ENCODE measurements around the gene DUSP19. TPM values are rescaled to one million over a fixed set of nuclear protein-coding genes. Genes with fewer than 3 reads are reported as not detected.

Gene DUSP19
- total and polyA plus RNA-seq, 7 experiments from 2014 or later, result 0.66 to 3.3 (median 1.2) TPM

GRCh38 chr2:183035298-183035953 lies 43.1 kb upstream of the DUSP19 start:
- peaks cover 54 to 79% (median 65%) of the 10 kb centered on the region in 5 donors for H3K27me3 Mint-ChIP-seq
- CTCF ChIA-PET, result no interaction called here
- H3K27me3 ChIP-seq (ENCODE audit: control insufficient read depth in 2 of 2, insufficient read depth in 2 of 2, low read length in 2 of 2), result peaks cover 3 to 24% of the 10 kb centered on the region in 2 donors

DNA sequence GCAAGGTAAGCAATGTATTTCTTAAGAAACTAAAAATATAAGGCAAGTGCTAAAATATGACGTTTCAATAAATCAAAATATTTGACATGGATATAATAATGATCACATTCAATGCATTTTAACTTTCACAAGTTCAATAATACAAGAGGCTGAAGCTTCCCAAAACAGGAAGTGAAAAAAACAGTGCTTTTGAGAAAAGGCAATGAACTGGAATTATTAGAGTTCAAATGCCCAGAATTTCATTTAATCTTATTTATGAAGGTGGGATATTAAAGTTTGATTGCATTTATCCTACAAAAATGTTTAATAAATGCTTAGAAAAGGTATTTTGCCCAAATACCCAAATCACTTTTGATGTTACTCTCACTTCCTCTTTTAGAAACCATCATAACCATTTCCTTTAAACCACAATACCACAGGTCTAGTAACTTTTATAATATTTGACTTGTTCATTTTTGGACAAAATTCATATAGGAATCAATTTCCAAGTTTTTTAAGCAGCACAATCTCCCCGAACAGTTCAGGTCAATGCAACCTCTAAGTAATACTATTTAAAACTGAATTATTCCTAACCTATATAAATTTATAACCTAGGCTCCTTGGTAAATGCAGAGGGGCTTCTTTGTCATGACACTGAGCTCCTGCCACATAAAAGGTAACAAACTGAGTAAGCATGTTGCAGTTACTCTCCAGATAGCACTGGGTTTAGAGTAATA lies 42.4 kb upstream of the DUSP19 start:
- Histone ChIP-seq H3K36me3 (ENCODE audit: control insufficient read depth in 2 of 3, insufficient read depth in 3 of 3, low read length in 3 of 3) (no peaks in the 10 kb centered on the region), H3K4me3 (ENCODE audit: low read length) (no peak overlapping the region), H3K4me1 (ENCODE audit: control insufficient read depth in 2 of 2, insufficient read depth in 2 of 2, low read length in 2 of 2) (peaks cover 26% of the 10 kb centered on the region in 2 donors), H3K27me3 (ENCODE audit: control insufficient read depth in 2 of 2, insufficient read depth in 2 of 2, low read length in 2 of 2) (peaks cover 3 to 28% of the 10 kb centered on the region in 2 donors), H3K27ac (ENCODE audit: low read depth, low read length) (no peak overlapping the region), H3K9me3 (ENCODE audit: control insufficient read depth in 2 of 3, low read length in 3 of 3) (no peaks in the 10 kb centered on the region)
- Mint-ChIP-seq H3K4me1 (peaks cover 24 to 37% (median 35%) of the 10 kb centered on the region in 7 donors), H3K4me3 (peak overlapping the region in 8 of 10 donors; percentile 37 to 95 (median 81)), H3K27ac (peak overlapping the region in 1 of 9 donors; percentile 17), H3K9me3 (no peaks in the 10 kb centered on the region), H3K36me3 (no peaks in the 10 kb centered on the region), H3K27me3 (peaks cover 51 to 80% (median 60%) of the 10 kb centered on the region in 5 donors)
- ChIA-PET POLR2A (no interaction called here), CTCF (no interaction called here)
- ATAC-seq (no peak), DNase-seq (peak in 6 of 9 donors; percentile 41 to 63 (median 57))
- intact Hi-C loops (cut with micrococcal nuclease), result loop anchor here (2.0 to 10.0 kb wide), 3 partner anchors 55 to 1144 kb away; partner anchors contain the start of gene ITPRID2 (in 2 of the 2)

More at GRCh38 chr2:183035298-183035953, 43.1 kb upstream of the DUSP19 start:
- no peak overlapping the region for H3K27ac Mint-ChIP-seq
- ATAC-seq (no peak), DNase-seq (no peak)
- H3K4me3 ChIP-seq (ENCODE audit: low read length), result no peak overlapping the region
- no peaks in the 10 kb centered on the region for H3K36me3 Mint-ChIP-seq
- H3K9me3 Mint-ChIP-seq, result no peaks in the 10 kb centered on the region
- H3K9me3 ChIP-seq (ENCODE audit: control insufficient read depth in 2 of 3, low read length in 3 of 3), result no peaks in the 10 kb centered on the region
- H3K27ac ChIP-seq (ENCODE audit: low read depth, low read length), result no peak overlapping the region
- POLR2A ChIA-PET, result no interaction called here
- intact Hi-C loops (cut with micrococcal nuclease), result loop anchor here (5.0 to 10.0 kb wide), 2 partner anchors 1141 to 1143 kb away; partner anchors contain the start of gene ITPRID2 (in 2 of the 2)
- peaks cover 24 to 37% (median 35%) of the 10 kb centered on the region in 7 donors for H3K4me1 Mint-ChIP-seq
- H3K4me3 Mint-ChIP-seq, result peak overlapping the region in 4 of 10 donors; percentile 4 to 95 (median 20)
- H3K4me1 ChIP-seq (ENCODE audit: control insufficient read depth in 2 of 2, insufficient read depth in 2 of 2, low read length in 2 of 2), result peaks cover 26% of the 10 kb centered on the region in 2 donors
- no peaks in the 10 kb centered on the region for H3K36me3 ChIP-seq (ENCODE audit: control insufficient read depth in 2 of 3, insufficient read depth in 3 of 3, low read length in 3 of 3)

GRCh38 chr2:183037074-183037552 lies 41.4 kb upstream of the DUSP19 start:
- ATAC-seq (no peak), DNase-seq (peak in 2 of 9 donors; percentile 4 to 8)
- H3K4me3 ChIP-seq (ENCODE audit: low read length), result no peak overlapping the region
- POLR2A ChIA-PET, result no interaction called here
- intact Hi-C loops (cut with micrococcal nuclease), result loop anchor here (2.0 to 10.0 kb wide), 3 partner anchors 56 to 1145 kb away; partner anchors contain the start of gene ITPRID2 (in 2 of the 2)
- Mint-ChIP-seq H3K4me1 (peaks cover 24 to 37% (median 35%) of the 10 kb centered on the region in 7 donors), H3K9me3 (no peaks in the 10 kb centered on the region), H3K4me3 (peak overlapping the region; percentile 71 to 95 (median 83)), H3K27me3 (peaks cover 41 to 81% (median 60%) of the 10 kb centered on the region in 5 donors), H3K36me3 (no peaks in the 10 kb centered on the region), H3K27ac (peak overlapping the region in 2 of 9 donors; percentile 59 to 77)
- H3K27me3 ChIP-seq (ENCODE audit: control insufficient read depth in 2 of 2, insufficient read depth in 2 of 2, low read length in 2 of 2), result peaks cover 3 to 28% of the 10 kb centered on the region in 2 donors
- H3K27ac ChIP-seq (ENCODE audit: low read depth, low read length), result no peak overlapping the region
- peaks cover 26% of the 10 kb centered on the region in 2 donors for H3K4me1 ChIP-seq (ENCODE audit: control insufficient read depth in 2 of 2, insufficient read depth in 2 of 2, low read length in 2 of 2)
- H3K36me3 ChIP-seq (ENCODE audit: control insufficient read depth in 2 of 3, insufficient read depth in 3 of 3, low read length in 3 of 3), result no peaks in the 10 kb centered on the region
- no peaks in the 10 kb centered on the region for H3K9me3 ChIP-seq (ENCODE audit: control insufficient read depth in 2 of 3, low read length in 3 of 3)
- CTCF ChIA-PET, result no interaction called here

GRCh38 chr2:183037553-183038340 lies 40.8 kb upstream of the DUSP19 start:
- H3K9me3 Mint-ChIP-seq, result no peaks in the 10 kb centered on the region
- no peaks in the 10 kb centered on the region for H3K36me3 Mint-ChIP-seq
- ATAC-seq (peak; percentile 69), DNase-seq (peak in 1 of 9 donors; percentile 30)
- Histone ChIP-seq H3K4me3 (ENCODE audit: low read length) (no peak overlapping the region), H3K36me3 (ENCODE audit: control insufficient read depth in 2 of 3, insufficient read depth in 3 of 3, low read length in 3 of 3) (no peaks in the 10 kb centered on the region), H3K4me1 (ENCODE audit: control insufficient read depth in 2 of 2, insufficient read depth in 2 of 2, low read length in 2 of 2) (peaks cover 26% of the 10 kb centered on the region in 2 donors), H3K27me3 (ENCODE audit: control insufficient read depth in 2 of 2, insufficient read depth in 2 of 2, low read length in 2 of 2) (peaks cover 3 to 28% of the 10 kb centered on the region in 2 donors), H3K27ac (ENCODE audit: low read depth, low read length) (no peak overlapping the region), H3K9me3 (ENCODE audit: control insufficient read depth in 2 of 3, low read length in 3 of 3) (no peaks in the 10 kb centered on the region)
- peaks cover 24 to 37% (median 35%) of the 10 kb centered on the region in 7 donors for H3K4me1 Mint-ChIP-seq
- peak overlapping the region in 2 of 9 donors; percentile 59 to 77 for H3K27ac Mint-ChIP-seq
- peaks cover 42 to 83% (median 62%) of the 10 kb centered on the region in 5 donors for H3K27me3 Mint-ChIP-seq
- intact Hi-C loops (cut with micrococcal nuclease), result loop anchor here (1.0 to 10.0 kb wide), 6 partner anchors 41 to 1145 kb away; partner anchors contain the start of genes DNAJC10 (in 2 of the 2), DUSP19 (in 2 of the 2), ITPRID2 (in 2 of the 2) and NUP35 (in 2 of the 2)
- peak overlapping the region; percentile 79 to 95 (median 84) for H3K4me3 Mint-ChIP-seq
- POLR2A ChIA-PET, result no interaction called here
- CTCF ChIA-PET, result no interaction called here

DNA sequence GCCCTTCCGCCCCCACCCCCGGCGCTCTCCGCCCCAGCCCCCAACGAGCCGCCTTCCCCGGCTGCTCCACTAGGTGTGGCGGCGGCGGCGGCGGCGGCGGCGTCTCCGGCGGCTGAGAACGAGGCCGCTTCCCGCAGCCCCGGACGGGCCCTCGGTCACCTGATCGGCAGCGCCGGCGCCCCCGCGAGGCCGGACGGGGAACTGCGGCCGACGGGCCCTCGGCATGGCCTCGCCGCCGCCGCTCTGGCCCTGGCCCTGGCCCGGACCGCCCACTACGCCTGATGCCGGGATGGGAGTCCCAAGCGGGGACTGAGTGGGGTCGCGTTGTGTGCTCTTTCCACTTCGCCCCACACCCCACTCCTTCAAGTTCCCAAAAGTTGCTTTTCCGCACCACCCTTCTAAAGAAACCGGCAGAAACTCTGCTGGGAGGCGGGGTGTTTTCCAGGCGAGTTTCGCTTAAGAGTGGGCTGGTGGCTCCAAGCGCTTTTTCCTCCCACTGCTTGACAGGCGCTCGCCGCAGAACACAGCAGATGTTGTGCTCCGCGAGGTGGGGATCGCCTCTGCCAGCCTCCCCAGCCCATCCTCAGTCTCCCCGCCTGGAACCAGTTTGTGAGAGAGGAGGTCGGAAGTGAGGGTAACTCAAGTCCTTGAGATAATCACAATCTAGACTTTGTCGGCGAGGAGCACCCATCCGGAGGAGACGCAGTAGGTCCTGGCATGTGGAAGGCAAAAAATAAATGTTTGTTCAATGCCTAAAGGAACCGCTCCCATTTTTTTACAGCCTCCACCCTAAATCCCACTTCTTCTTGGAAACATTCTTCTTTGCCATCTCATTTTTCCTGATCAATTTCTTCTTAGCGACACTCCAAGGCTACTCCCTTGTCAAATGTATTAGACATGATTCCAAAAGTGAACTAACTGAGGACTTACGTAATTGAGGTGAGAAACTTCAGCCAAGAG lies 39.9 kb upstream of the DUSP19 start, which contains the start of gene NCKAP1:
Gene NCKAP1, minus strand, starts transcription at position 117 of the 960 bp plus-strand sequence. CDS start 358 bp downstream, outside the sequence.
- ChIA-PET POLR2A (no interaction called here), CTCF (interaction anchor here (0.6 kb wide), 1 partner anchor 23 kb away, joined by 7 read pairs; no protein-coding TSS in a partner anchor)
- intact Hi-C loops (cut with micrococcal nuclease), result loop anchor here (1.0 to 10.0 kb wide), 5 partner anchors 40 to 1146 kb away; partner anchors contain the start of genes DNAJC10 (in 2 of the 2), DUSP19 (in 2 of the 2), ITPRID2 (in 2 of the 2) and NUP35 (in 2 of the 2)
- Histone ChIP-seq H3K27ac (ENCODE audit: low read depth, low read length) (no peak within 1 kb of the TSS), H3K9me3 (ENCODE audit: control insufficient read depth in 2 of 3, low read length in 3 of 3) (no peaks in the 10 kb centered on the region), H3K4me1 (ENCODE audit: control insufficient read depth in 2 of 2, insufficient read depth in 2 of 2, low read length in 2 of 2) (peaks cover 26% of the 10 kb centered on the region in 2 donors), H3K27me3 (ENCODE audit: control insufficient read depth in 2 of 2, insufficient read depth in 2 of 2, low read length in 2 of 2) (peaks cover 3 to 28% of the 10 kb centered on the region in 2 donors), H3K36me3 (ENCODE audit: control insufficient read depth in 2 of 3, insufficient read depth in 3 of 3, low read length in 3 of 3) (no peaks in the 10 kb centered on the region), H3K4me3 (ENCODE audit: low read length) (peak within 1 kb of the TSS; percentile 77)
- Mint-ChIP-seq H3K9me3 (peaks cover 0 to 2% (median 0%) of the 10 kb centered on the region in 11 donors), H3K36me3 (no peaks in the 10 kb centered on the region), H3K4me3 (peak within 1 kb of the TSS; percentile 84 to 95 (median 86)), H3K27ac (peak within 1 kb of the TSS in 7 of 9 donors; percentile 55 to 85 (median 69)), H3K4me1 (peaks cover 24 to 37% (median 34%) of the 10 kb centered on the region in 7 donors), H3K27me3 (peaks cover 42 to 80% (median 63%) of the 10 kb centered on the region in 5 donors)
- peak; percentile 92 for ATAC-seq
- peak; percentile 67 to 94 (median 80) for DNase-seq

Data from naive thymus-derived CD4-positive, alpha-beta T cell (primary cell).